Measurements from ENCODE around the gene AGR3. TPM values are rescaled to one million over a fixed set of nuclear protein-coding genes. Genes with fewer than 3 reads are reported as not detected.

The AGR3 gene
- total RNA-seq: not detected
- long read RNA-seq: 0 reads

DNA sequence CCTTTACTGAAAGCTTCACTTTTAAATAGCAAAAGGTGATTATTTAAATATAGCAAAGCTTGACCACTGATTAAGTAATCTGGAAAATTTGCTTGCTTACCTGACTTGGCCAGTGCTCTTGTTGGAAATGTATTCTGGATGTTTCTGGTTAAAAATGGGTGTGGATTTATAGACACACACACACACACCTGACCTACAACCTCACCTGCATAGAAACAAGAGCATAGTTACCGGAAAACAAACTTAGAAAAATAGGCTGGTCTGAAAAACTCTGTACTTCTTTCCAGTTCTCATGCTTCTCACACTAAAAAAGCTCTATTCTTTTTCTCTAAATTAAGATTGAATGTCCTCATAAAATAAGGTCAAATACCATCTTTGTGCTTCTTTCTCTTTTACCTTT is at the start of gene AGR3:
TSS of gene AGR3 (minus strand) at position 140 of the 400 bp plus-strand sequence. CDS start 3,365 bp downstream, outside the sequence.
- DNase-seq: no peak
- ATAC-seq (ENCODE audit: poor library complexity): no peak
- intact Hi-C loops (cut with DNase I): no loop called here

DNA sequence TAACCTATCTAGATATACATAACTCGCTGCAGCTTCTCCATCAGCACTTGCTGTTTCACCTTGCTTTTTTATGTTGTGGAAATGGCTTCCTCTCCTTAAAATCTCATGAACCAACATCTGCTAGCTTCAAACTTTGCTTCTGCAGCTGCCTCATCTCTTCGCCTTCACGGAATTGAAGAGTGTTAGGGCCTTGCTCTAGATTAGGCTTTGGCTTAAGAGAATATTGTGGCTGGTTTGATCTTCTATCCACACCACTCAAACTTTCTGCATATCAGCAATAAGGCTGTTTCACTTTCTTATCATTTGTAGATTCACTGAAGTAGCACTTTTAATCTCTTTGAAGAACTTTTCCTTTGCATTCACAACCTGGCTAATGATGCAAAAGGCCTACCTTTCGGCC is 49.2 kb upstream of the AGR3 start:
- DNase-seq (no peak), ATAC-seq (ENCODE audit: poor library complexity) (no peak)
- intact Hi-C loops (cut with DNase I): no loop called here

DNA sequence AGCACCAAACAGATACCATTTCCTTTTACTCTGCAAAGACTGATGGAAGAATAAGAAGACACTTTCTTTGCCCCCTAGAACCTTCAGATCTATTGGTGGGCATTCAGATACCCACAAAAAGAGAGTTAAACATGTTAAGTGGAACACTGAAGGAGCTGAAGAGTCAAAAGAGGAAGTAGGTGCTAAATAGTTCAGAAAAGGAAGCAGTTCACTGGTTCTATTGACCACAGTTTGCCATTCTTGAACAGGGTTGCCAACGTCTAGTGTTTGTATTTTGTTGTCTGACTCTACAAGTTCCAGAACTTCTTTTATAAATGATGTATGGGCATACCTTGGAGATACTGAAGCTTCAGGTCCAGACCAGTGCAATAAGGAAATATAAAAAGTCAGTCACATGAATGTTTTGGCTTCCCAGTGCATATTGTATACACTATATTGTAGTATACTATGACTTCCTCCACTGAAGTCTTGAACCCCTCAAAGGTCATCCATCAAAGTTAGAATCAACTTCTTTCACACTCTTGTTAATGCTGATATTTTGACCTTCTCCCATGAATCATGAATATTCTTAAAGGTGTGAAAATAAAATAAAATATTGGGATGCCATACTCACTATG is 47.5 kb upstream of the AGR3 start:
- DNase-seq: no peak
- intact Hi-C loops (cut with DNase I): no loop called here
- peak; percentile 34 for ATAC-seq (ENCODE audit: poor library complexity)

DNA sequence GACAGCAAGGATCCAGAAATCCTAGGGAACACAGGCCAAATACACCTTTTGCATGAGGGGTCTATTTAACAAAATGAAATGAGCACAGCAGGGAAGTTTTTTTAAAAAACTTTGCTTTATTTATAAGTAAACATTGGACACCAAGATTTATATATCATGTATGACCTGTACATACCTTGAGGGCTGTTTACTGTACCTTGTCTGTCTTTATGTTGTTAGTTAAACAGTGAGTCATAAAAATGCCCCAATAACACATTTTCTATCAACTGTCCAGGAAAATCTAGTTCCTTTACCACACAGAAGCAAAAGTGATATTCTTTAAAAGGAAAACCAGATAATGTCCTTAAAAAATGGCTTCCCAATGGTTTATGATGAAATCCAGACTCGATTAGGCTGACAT is 45.1 kb upstream of the AGR3 start:
- intact Hi-C loops (cut with DNase I): no loop called here
- DNase-seq: no peak
- ATAC-seq (ENCODE audit: poor library complexity): no peak

DNA sequence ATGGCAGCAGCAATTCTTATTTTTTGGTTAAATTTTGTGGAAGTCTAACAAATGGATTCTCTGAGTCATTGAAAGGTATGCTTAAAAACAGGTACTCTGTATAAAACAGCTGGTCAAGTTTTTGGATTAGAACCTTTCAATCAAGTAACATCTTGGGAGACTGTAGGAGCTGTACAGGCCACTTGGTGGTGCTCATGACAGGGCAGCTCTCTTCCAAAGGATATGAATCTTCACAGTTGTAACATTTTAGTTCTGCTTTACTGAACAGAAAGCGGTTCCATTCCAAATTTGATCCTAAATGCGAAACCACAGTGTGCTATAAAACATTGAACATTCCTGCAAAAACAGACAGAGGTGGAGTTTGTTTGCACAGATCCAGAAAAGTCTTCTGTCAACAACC is 44.5 kb upstream of the AGR3 start:
- peak; percentile 77 for ATAC-seq (ENCODE audit: poor library complexity)
- DNase-seq: peak; percentile 47
- intact Hi-C loops (cut with DNase I): no loop called here

DNA sequence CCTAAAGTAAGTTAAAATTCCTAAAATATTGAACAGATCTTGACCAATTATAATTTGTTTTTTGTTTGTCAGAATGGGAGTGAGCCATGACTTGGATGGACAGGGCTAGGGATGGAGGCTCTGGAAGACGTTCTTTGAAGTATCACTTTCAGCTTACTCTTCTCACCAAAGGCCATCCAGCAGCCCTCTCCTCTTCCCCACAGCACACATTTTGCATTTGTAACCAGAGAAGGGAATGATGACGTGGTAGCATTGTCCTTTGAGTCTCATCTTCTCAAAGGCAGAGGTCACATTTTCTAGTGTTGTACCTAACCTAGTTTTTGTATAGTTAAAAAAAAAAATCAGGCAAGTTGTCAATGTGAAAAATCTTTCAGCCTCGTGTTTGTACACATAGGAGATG is 43.8 kb upstream of the AGR3 start:
- DNase-seq (no peak), ATAC-seq (ENCODE audit: poor library complexity) (no peak)
- intact Hi-C loops (cut with DNase I): no loop called here

DNA sequence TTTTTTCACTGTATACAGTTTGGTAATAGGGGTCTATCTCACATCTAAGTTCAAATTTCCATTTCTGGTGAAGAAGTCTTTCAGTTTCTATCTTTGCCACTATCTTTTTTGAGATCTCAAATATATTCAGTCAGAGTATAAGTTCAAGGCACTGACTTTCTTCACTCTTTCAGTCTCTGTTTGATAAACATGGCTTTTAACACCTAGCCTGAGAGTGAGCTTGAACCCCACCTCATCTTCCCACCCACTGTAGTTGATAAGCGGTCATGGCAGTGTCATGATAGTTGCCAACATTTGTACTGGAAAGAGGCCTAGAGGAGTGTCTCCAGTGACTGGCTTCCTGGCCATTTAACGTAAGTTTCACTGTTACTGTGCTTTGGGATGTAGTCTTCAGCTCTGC is 41.2 kb upstream of the AGR3 start:
- DNase-seq (no peak), ATAC-seq (ENCODE audit: poor library complexity) (no peak)
- intact Hi-C loops (cut with DNase I): no loop called here

DNA sequence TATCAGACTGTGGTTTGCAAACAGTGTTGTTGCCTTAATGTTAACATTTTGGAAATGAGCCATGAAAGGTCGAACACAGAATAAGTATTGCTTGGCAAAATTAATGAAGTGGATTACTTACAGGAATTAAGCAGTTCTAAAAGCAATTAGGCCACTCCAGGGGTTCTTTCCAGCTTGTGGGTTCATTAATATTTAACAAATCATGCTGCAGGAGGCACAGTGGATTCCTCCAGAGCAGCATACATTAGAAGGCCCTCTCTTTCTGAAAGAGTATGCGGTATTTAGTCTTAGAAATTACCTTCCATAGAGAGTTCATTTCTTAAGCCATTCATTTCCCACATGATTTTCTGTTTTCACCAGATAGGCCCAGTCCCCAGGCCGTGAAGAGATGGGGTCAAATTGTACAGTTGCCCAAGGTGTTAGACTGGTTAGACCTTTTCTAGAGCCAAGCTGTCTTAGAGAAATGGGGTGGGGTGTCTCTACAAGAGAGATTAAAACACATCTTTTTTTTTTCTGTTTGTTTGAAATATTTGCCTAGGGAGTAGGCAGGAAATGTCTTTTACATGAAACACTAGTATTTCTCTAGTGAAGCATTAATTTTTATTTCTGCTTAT is 40.0 kb upstream of the AGR3 start:
- ATAC-seq (ENCODE audit: poor library complexity) (no peak), DNase-seq (no peak)
- intact Hi-C loops (cut with DNase I): no loop called here

DNA sequence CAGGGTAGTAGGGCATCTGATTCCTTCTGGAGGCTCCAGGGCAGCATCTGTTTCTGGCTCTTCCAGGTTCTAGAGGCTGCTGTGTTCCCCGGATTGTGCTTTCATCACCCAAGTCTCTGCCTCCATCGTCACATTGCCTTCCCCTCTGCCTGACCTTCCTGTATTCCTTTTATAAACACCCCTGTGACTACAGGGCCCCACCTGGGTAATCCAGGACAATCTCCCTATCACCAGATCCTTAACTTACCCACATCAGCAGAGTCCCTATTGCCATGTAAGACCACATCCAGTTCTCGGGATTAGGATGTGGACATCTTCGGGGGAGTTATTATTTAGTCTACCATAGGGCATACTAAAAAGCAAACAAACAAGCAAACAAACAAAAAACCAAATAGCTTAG is 39.4 kb upstream of the AGR3 start:
- ATAC-seq (ENCODE audit: poor library complexity) (no peak), DNase-seq (no peak)
- intact Hi-C loops (cut with DNase I): no loop called here

DNA sequence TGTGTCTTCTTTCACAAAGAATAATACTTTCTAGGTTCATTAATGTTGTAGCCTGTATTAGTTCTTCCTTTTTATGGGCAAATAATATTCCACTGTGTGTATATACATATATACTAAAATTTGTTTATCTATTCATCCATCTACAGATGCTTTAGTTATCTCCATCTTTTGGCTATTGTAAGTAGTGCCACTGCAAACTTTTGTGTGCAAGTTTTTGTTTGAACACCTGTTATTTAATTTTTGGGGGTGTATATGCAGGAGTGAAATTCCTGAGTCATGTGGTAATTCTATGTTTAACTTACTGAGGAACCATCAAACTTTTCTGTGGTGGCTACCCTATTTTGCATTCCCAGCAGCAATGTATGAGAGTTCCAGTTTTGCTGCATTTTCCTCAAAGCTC is 37.7 kb upstream of the AGR3 start:
- ATAC-seq (ENCODE audit: poor library complexity): no peak
- intact Hi-C loops (cut with DNase I): loop anchor here (5.0 to 10.0 kb wide), 2 partner anchors 115 to 222 kb away; partner anchors contain the start of gene AGR2

DNA sequence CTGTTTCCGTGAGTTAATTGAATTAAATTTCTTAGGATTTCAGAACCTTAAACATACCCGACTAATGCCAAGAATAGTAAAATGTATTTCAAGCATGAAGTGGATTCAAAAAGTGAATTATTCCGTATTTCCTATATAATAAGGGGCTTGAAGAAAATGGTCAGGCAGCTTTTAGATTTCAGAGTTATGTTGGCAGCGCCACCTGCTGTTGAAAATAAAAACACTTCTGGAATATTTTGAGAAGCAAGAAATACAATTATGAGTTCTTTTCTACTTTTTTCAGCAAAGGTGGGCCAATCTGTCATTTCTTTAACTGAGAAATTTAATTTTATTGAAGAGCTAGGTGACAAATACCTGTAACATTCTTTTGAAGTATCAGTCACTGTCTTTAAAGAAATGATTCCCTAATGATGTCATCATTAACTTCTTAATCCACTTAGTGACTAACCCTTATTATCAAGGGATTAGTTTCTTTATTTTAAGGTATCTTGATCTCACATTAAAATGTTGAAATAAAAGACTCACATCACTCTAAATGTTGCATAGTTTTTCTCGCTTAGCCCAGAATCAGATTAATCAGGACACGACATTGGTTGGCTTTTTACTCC is 36.6 kb upstream of the AGR3 start:
- ATAC-seq (ENCODE audit: poor library complexity): no peak
- DNase-seq: no peak
- intact Hi-C loops (cut with DNase I): loop anchor here (5.0 to 10.0 kb wide), 2 partner anchors 114 to 221 kb away; partner anchors contain the start of gene AGR2

More for the DNA sequence above, 37.7 kb upstream of the AGR3 start:
- DNase-seq: no peak

DNA sequence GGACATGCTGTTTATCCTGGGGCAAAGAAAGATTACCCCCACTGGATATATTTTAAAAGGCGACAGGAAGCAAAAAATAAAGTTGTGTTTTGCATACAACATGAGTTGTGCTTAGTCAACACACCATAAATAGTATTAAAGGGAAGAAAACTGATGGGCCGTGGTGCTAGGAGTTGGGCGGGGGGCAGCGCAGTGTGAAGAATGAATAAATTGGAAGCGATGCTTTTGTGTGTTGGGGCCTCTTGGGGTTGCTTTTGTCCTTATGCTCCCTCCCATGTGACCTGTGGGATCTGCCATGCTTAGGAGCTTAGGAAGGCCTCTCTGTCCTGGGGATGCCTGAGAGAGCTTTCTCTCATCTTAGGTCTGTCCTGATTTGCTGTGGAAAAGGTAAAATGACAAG is 35.0 kb upstream of the AGR3 start:
- DNase-seq: no peak
- intact Hi-C loops (cut with DNase I): loop anchor here (5.0 to 10.0 kb wide), 2 partner anchors 112 to 219 kb away; partner anchors contain the start of gene AGR2
- no peak for ATAC-seq (ENCODE audit: poor library complexity)

DNA sequence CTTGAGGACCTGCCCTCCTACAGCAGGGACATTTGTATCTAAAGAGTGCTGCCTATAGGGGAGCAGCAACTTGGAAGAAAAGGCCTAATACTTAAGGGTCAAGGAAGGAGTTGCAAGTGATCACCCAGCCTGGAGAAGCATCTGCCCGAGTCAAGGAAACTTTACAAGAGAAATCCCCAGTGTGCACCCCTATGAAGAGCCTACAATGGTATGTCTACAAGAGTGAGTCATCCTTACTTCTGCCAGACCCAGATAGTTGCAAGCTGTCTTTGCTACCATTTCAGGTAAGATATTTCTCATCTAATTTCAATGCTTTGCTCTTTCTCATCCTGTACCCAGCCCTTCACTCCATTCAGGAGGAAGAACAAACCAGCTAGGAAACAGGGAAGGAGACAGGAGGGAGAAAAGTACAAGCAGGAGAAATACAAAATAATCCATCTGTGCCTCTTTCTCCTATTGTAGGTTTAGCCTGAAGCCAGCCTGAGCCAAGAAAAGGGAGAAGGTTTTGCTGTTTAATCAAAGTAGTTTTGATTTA is 34.4 kb upstream of the AGR3 start:
- DNase-seq (no peak), ATAC-seq (ENCODE audit: poor library complexity) (no peak)
- intact Hi-C loops (cut with DNase I): loop anchor here (5.0 to 10.0 kb wide), 2 partner anchors 111 to 219 kb away; partner anchors contain the start of gene AGR2

DNA sequence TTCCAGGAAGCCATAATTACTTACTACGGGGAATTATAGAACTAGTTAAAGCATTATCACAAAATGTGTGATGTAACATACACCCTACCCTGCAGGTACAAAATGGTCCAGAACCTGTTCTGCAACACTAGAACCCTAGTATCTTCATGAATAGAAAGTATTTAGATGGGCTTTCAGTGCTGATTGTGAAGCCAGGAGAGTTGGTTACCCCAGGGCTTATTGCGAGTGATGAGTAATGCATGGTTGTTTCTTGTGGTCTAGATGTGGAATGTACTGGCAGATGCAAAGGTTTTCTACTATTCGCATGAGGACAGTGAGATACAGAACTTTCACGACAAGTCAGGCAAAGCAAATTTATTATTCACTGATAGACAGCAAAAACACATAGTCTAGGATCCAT is 33.6 kb upstream of the AGR3 start:
- DNase-seq: no peak
- intact Hi-C loops (cut with DNase I): loop anchor here (5.0 to 10.0 kb wide), 2 partner anchors 111 to 218 kb away; partner anchors contain the start of gene AGR2
- ATAC-seq (ENCODE audit: poor library complexity): no peak

DNA sequence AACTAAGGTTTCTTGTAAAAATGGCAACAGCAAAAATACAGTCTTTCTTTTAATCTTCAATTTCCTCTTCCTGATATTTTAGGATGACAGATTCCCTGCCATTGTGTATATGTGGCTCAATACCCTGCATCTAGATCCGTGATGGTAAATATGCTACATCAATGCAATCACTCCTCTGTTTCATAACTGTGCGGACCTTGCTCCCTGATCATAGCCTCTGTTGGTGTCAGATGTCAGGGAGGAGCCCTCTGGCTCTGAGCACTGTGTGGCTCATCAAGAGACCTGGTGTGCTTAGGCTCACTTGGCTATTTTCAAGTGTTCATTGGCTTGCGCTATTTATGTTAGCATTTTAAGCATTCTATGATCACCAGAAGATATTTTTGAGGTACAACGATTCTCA is 33.0 kb upstream of the AGR3 start:
- no peak for ATAC-seq (ENCODE audit: poor library complexity)
- intact Hi-C loops (cut with DNase I): loop anchor here (5.0 to 10.0 kb wide), 2 partner anchors 110 to 217 kb away; partner anchors contain the start of gene AGR2
- no peak for DNase-seq

DNA sequence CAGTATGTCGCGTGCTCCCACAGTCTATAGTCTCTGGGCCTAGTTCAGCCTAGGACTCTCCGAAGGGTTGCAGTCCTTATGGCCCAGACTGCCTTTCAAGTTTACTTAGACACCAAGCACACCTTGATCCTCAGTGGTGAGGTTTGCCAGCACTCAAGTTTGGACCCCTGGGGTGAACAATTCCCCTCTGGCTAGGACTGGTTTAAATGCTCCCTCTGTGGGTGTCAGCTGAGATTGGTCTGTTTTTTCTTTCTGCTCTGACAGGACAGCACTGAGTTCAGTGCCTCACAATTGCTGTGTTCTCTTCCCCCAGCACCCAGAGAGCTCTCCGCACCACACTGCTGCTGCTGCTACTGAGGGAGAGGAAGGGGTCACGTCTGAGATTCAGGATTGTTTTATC is 31.9 kb upstream of the AGR3 start:
- ATAC-seq (ENCODE audit: poor library complexity) (no peak), DNase-seq (no peak)
- intact Hi-C loops (cut with DNase I): loop anchor here (10.0 kb wide), 1 partner anchor 109 kb away; the partner anchor contains the start of gene AGR2

DNA sequence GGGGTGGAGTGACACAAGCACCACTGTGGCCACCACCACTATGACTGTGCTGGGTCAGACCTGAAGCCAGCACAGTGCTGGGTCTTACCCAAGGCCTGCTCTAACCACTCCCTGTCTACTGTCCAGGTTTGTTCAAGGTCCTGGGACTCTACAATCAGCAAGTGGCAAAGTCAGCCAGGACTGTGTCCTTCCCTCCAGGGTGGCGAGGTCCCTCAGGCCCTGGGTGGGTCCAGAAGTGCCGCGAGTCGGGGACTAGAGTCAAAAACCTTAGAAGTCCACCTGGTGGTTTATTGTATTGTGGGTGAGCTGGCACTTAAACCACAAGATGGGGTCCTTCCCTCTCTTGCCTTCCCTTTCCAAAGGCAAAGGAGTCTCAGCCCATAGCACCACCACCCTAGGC is 30.8 kb upstream of the AGR3 start:
- no peak for DNase-seq

DNA sequence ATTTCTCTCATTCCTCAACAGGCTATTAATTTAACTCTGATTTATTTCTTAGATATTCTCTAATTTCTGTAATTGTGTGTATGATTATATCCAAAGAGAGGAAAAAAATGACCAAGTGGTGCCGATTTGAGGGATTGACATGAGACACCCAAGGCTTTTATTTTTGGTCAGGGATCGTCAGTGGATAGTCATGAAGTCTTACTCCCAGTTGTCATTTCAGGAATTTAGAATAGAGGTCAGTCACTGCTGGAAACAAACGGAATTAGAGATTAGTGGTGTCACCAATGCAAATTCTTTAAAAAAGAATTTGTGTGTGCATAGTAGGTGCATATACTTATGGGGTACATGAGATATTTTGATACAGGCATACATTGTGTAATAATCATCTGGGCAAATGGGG is 26.8 kb upstream of the AGR3 start:
- intact Hi-C loops (cut with DNase I): no loop called here
- no peak for ATAC-seq (ENCODE audit: poor library complexity)
- no peak for DNase-seq

More for the DNA sequence above, 30.8 kb upstream of the AGR3 start:
- intact Hi-C loops (cut with DNase I): loop anchor here (10.0 kb wide), 1 partner anchor 108 kb away; the partner anchor contains the start of gene AGR2
- no peak for ATAC-seq (ENCODE audit: poor library complexity)

DNA sequence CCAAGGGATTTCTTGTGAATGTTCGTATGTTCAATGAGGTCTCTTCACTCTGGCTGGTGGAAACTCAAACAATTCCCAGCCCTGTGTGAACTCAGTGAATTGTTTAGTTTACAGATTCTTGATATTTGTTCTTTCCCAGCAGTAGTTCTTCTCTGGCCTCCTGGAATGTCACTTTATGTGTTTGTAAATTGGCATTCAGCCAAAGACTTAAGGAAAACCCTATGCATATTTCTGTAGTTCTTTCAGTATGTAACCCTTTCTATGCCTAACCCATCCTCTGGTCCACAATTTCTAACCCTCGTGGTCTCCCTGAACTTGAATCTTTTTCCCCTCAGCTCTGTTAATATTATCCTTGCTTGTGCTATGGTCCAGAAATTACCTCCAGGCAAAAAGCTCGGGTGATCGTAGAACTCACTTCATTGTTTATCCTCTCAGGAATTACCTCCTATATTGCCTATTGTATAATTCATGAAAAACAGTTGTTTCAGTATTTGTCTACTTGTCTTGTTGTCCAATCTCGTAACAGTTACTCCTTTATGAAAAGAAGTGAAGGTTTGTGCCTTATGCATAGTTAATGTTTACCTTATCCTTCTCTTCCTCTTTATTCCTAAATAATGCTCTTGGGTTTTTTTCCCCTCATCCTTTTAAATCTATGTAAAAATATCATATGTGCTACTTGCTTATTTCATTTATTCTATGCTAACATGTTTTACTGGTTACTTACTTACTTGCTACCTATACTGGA is 23.7 kb upstream of the AGR3 start:
- DNase-seq (no peak), ATAC-seq (ENCODE audit: poor library complexity) (no peak)
- intact Hi-C loops (cut with DNase I): no loop called here

All from Right ventricle myocardium superior (tissue), 1 donor.